Measurements from ENCODE around the gene NUDT9.
"Not testable (repeated sequence)": the region's sequence is repeated elsewhere in the genome, so short reads cannot be mapped to it uniquely, and the experiment has no call there.

NUDT9 gene

GRCh38 chr4:87428979-87429378, 6.6 kb downstream of the NUDT9 start:
- Histone ChIP-seq H3K36me3 (ENCODE audit: control insufficient read depth, low read depth, low read length) (no peaks in the 10 kb centered on the region), H3K9me3 (ENCODE audit: control insufficient read depth, low read depth, low read length) (no peaks in the 10 kb centered on the region), H3K27me3 (ENCODE audit: control insufficient read depth, insufficient read depth, low read length) (no peaks in the 10 kb centered on the region), H3K4me3 (ENCODE audit: low read length) (no peak overlapping the region), H3K9ac (ENCODE audit: low read length) (no peak overlapping the region), H3K4me1 (ENCODE audit: control insufficient read depth, low read depth, low read length) (no peaks in the 10 kb centered on the region), H3K27ac (ENCODE audit: low read length) (no peak overlapping the region)

GRCh38 chr4:87430038-87430437, 7.7 kb downstream of the NUDT9 start:
- no peaks in the 10 kb centered on the region for H3K27me3 ChIP-seq (ENCODE audit: control insufficient read depth, insufficient read depth, low read length)
- no peak overlapping the region for H3K4me3 ChIP-seq (ENCODE audit: low read length)
- no peaks in the 10 kb centered on the region for H3K4me1 ChIP-seq (ENCODE audit: control insufficient read depth, low read depth, low read length)
- H3K36me3 ChIP-seq (ENCODE audit: control insufficient read depth, low read depth, low read length) = peaks cover under 1% of the 10 kb centered on the region
- no peak overlapping the region for H3K9ac ChIP-seq (ENCODE audit: low read length)
- no peaks in the 10 kb centered on the region for H3K9me3 ChIP-seq (ENCODE audit: control insufficient read depth, low read depth, low read length)
- no peak overlapping the region for H3K27ac ChIP-seq (ENCODE audit: low read length)

GRCh38 chr4:87433342-87433741, 11.0 kb downstream of the NUDT9 start:
- Histone ChIP-seq H3K9me3 (ENCODE audit: control insufficient read depth, low read depth, low read length) (no peaks in the 10 kb centered on the region), H3K27ac (ENCODE audit: low read length) (no peak overlapping the region), H3K4me1 (ENCODE audit: control insufficient read depth, low read depth, low read length) (no peaks in the 10 kb centered on the region), H3K27me3 (ENCODE audit: control insufficient read depth, insufficient read depth, low read length) (no peaks in the 10 kb centered on the region), H3K4me3 (ENCODE audit: low read length) (no peak overlapping the region), H3K36me3 (ENCODE audit: control insufficient read depth, low read depth, low read length) (peaks cover 14% of the 10 kb centered on the region), H3K9ac (ENCODE audit: low read length) (no peak overlapping the region)

GRCh38 chr4:87442889-87443288, 20.5 kb downstream of the NUDT9 start:
- H3K4me1 ChIP-seq (ENCODE audit: control insufficient read depth, low read depth, low read length) = no peaks in the 10 kb centered on the region
- H3K4me3 ChIP-seq (ENCODE audit: low read length) = no peak overlapping the region
- no peak overlapping the region for H3K9ac ChIP-seq (ENCODE audit: low read length)
- H3K27me3 ChIP-seq (ENCODE audit: control insufficient read depth, insufficient read depth, low read length) = no peaks in the 10 kb centered on the region
- H3K9me3 ChIP-seq (ENCODE audit: control insufficient read depth, low read depth, low read length) = no peaks in the 10 kb centered on the region
- H3K27ac ChIP-seq (ENCODE audit: low read length) = no peak overlapping the region
- peaks cover 45% of the 10 kb centered on the region for H3K36me3 ChIP-seq (ENCODE audit: control insufficient read depth, low read depth, low read length)

- peaks cover 37% of the 10 kb centered on the region for H3K36me3 ChIP-seq (ENCODE audit: control insufficient read depth, low read depth, low read length)
- H3K4me1 ChIP-seq (ENCODE audit: control insufficient read depth, low read depth, low read length) = no peaks in the 10 kb centered on the region
- H3K27me3 ChIP-seq (ENCODE audit: control insufficient read depth, insufficient read depth, low read length) = no peaks in the 10 kb centered on the region
Observed at GRCh38 chr4:87444741-87445140, 22.4 kb downstream of the NUDT9 start.

GRCh38 chr4:87445964-87446363, 23.6 kb downstream of the NUDT9 start:
- Histone ChIP-seq H3K27ac (ENCODE audit: low read length) (no peak overlapping the region), H3K9me3 (ENCODE audit: control insufficient read depth, low read depth, low read length) (no peaks in the 10 kb centered on the region), H3K4me1 (ENCODE audit: control insufficient read depth, low read depth, low read length) (no peaks in the 10 kb centered on the region), H3K9ac (ENCODE audit: low read length) (no peak overlapping the region), H3K4me3 (ENCODE audit: low read length) (no peak overlapping the region), H3K36me3 (ENCODE audit: control insufficient read depth, low read depth, low read length) (peaks cover 40% of the 10 kb centered on the region), H3K27me3 (ENCODE audit: control insufficient read depth, insufficient read depth, low read length) (no peaks in the 10 kb centered on the region)

More at GRCh38 chr4:87444741-87445140, 22.4 kb downstream of the NUDT9 start:
- H3K9me3 ChIP-seq (ENCODE audit: control insufficient read depth, low read depth, low read length) = no peaks in the 10 kb centered on the region
- no peak overlapping the region for H3K27ac ChIP-seq (ENCODE audit: low read length)
- no peak overlapping the region for H3K9ac ChIP-seq (ENCODE audit: low read length)
- no peak overlapping the region for H3K4me3 ChIP-seq (ENCODE audit: low read length)

- not testable (repeated sequence) for H3K4me1 ChIP-seq (ENCODE audit: control insufficient read depth, low read depth, low read length); H3K9ac ChIP-seq (ENCODE audit: low read length); H3K4me3 ChIP-seq (ENCODE audit: low read length); H3K27ac ChIP-seq (ENCODE audit: low read length); H3K27me3 ChIP-seq (ENCODE audit: control insufficient read depth, insufficient read depth, low read length); H3K9me3 ChIP-seq (ENCODE audit: control insufficient read depth, low read depth, low read length)
- peaks cover 44% of the 10 kb centered on the region for H3K36me3 ChIP-seq (ENCODE audit: control insufficient read depth, low read depth, low read length)
Observed at GRCh38 chr4:87446375-87446774, 24.0 kb downstream of the NUDT9 start.

GRCh38 chr4:87451537-87451936, 29.2 kb downstream of the NUDT9 start:
- H3K9me3 ChIP-seq (ENCODE audit: control insufficient read depth, low read depth, low read length) = no peaks in the 10 kb centered on the region

GRCh38 chr4:87458913-87459312, 36.5 kb downstream of the NUDT9 start:
- H3K4me3 ChIP-seq (ENCODE audit: low read length) = no peak overlapping the region
- H3K27me3 ChIP-seq (ENCODE audit: control insufficient read depth, insufficient read depth, low read length) = no peaks in the 10 kb centered on the region
- peaks cover 7% of the 10 kb centered on the region for H3K4me1 ChIP-seq (ENCODE audit: control insufficient read depth, low read depth, low read length)
- H3K27ac ChIP-seq (ENCODE audit: low read length) = no peak overlapping the region
- H3K9me3 ChIP-seq (ENCODE audit: control insufficient read depth, low read depth, low read length) = no peaks in the 10 kb centered on the region
- H3K9ac ChIP-seq (ENCODE audit: low read length) = no peak overlapping the region
- peaks cover 22% of the 10 kb centered on the region for H3K36me3 ChIP-seq (ENCODE audit: control insufficient read depth, low read depth, low read length)

More at GRCh38 chr4:87451537-87451936, 29.2 kb downstream of the NUDT9 start:
- Histone ChIP-seq H3K4me1 (ENCODE audit: control insufficient read depth, low read depth, low read length) (no peaks in the 10 kb centered on the region), H3K4me3 (ENCODE audit: low read length) (no peak overlapping the region), H3K27me3 (ENCODE audit: control insufficient read depth, insufficient read depth, low read length) (no peaks in the 10 kb centered on the region), H3K27ac (ENCODE audit: low read length) (no peak overlapping the region), H3K9ac (ENCODE audit: low read length) (no peak overlapping the region), H3K36me3 (ENCODE audit: control insufficient read depth, low read depth, low read length) (peaks cover 27% of the 10 kb centered on the region)

GRCh38 chr4:87461281-87461700, 38.9 kb downstream of the NUDT9 start:
- H3K27ac ChIP-seq (ENCODE audit: low read length) = no peak overlapping the region

GRCh38 chr4:87462102-87462501, 39.7 kb downstream of the NUDT9 start:
- Histone ChIP-seq H3K9me3 (ENCODE audit: control insufficient read depth, low read depth, low read length) (no peaks in the 10 kb centered on the region), H3K27me3 (ENCODE audit: control insufficient read depth, insufficient read depth, low read length) (no peaks in the 10 kb centered on the region), H3K4me3 (ENCODE audit: low read length) (no peak overlapping the region), H3K9ac (ENCODE audit: low read length) (no peak overlapping the region), H3K36me3 (ENCODE audit: control insufficient read depth, low read depth, low read length) (peaks cover 12% of the 10 kb centered on the region), H3K27ac (ENCODE audit: low read length) (no peak overlapping the region), H3K4me1 (ENCODE audit: control insufficient read depth, low read depth, low read length) (peaks cover 7% of the 10 kb centered on the region)

More at GRCh38 chr4:87461281-87461700, 38.9 kb downstream of the NUDT9 start:
- no peak overlapping the region for H3K4me3 ChIP-seq (ENCODE audit: low read length)
- H3K9ac ChIP-seq (ENCODE audit: low read length) = no peak overlapping the region
- no peaks in the 10 kb centered on the region for H3K9me3 ChIP-seq (ENCODE audit: control insufficient read depth, low read depth, low read length)
- H3K4me1 ChIP-seq (ENCODE audit: control insufficient read depth, low read depth, low read length) = peaks cover 7% of the 10 kb centered on the region
- H3K27me3 ChIP-seq (ENCODE audit: control insufficient read depth, insufficient read depth, low read length) = no peaks in the 10 kb centered on the region
- H3K36me3 ChIP-seq (ENCODE audit: control insufficient read depth, low read depth, low read length) = peaks cover 12% of the 10 kb centered on the region

- H3K27me3 ChIP-seq (ENCODE audit: control insufficient read depth, insufficient read depth, low read length) = no peaks in the 10 kb centered on the region
- H3K9me3 ChIP-seq (ENCODE audit: control insufficient read depth, low read depth, low read length) = no peaks in the 10 kb centered on the region
- H3K36me3 ChIP-seq (ENCODE audit: control insufficient read depth, low read depth, low read length) = no peaks in the 10 kb centered on the region
- no peak overlapping the region for H3K9ac ChIP-seq (ENCODE audit: low read length)
- H3K27ac ChIP-seq (ENCODE audit: low read length) = no peak overlapping the region
- H3K4me1 ChIP-seq (ENCODE audit: control insufficient read depth, low read depth, low read length) = peaks cover 7% of the 10 kb centered on the region
- H3K4me3 ChIP-seq (ENCODE audit: low read length) = no peak overlapping the region
Observed at GRCh38 chr4:87465739-87466366, 43.5 kb downstream of the NUDT9 start.
